IMR-90 (cell line): Measurements from ENCODE around the gene UBA52.
A peak's percentile ranks its signal among the peaks of the same experiment; 100 is the strongest.

Experiments used
- CEBPB ChIP-seq: IDR thresholded peaks from 2 replicates; pipeline ENCODE4 v1.6.1; 2012; ENCODE audit warnings: low read depth, low read length, improper control_type of control experiment
- CHD1 ChIP-seq: IDR thresholded peaks from 2 replicates; pipeline ENCODE4 v1.6.1; 2012; ENCODE audit warnings: low read depth, low read length, improper control_type of control experiment
- ELK1 ChIP-seq: fragments of 150-350 bp; IDR thresholded peaks from 2 replicates; pipeline ENCODE4 v1.6.1; 2016; ENCODE audit warnings: low read depth, mild to moderate bottlenecking, low read length, moderate library complexity, borderline replicate concordance
- FOS ChIP-seq: fragments of 150-350 bp; IDR thresholded peaks from 2 replicates; pipeline ENCODE4 v1.6.1; 2016; ENCODE audit warnings: low read depth, low read length
- MAZ ChIP-seq: IDR thresholded peaks from 2 replicates; pipeline ENCODE4 v1.6.1; 2012; ENCODE audit warnings: low read depth, mild to moderate bottlenecking, low read length, improper control_type of control experiment, moderate library complexity, borderline replicate concordance
- NFE2L2 ChIP-seq: fragments of 150-350 bp; IDR thresholded peaks from 2 replicates; pipeline ENCODE4 v1.6.1; 2016; ENCODE audit warnings: low read depth, mild to moderate bottlenecking, low read length
- POLR2A ChIP-seq: IDR thresholded peaks from 2 replicates; pipeline ENCODE4 v1.6.1; 2012; ENCODE audit warnings: mild to moderate bottlenecking, low read depth, low read length
- RAD21 ChIP-seq: IDR thresholded peaks from 2 replicates; pipeline ENCODE4 v1.6.1; 2012; ENCODE audit warnings: low read length, improper control_type of control experiment
- RCOR1 ChIP-seq: IDR thresholded peaks from 2 replicates; pipeline ENCODE4 v1.6.1; 2012; ENCODE audit warnings: mild to moderate bottlenecking, low read length, improper control_type of control experiment; ENCODE audit not compliant: insufficient replicate concordance
- RFX5 ChIP-seq: IDR thresholded peaks from 2 replicates; pipeline ENCODE4 v1.8.0; 2012; ENCODE audit warnings: low read depth, mild to moderate bottlenecking, low read length, moderate library complexity
- SMC3 ChIP-seq: fragments of 150-350 bp; IDR thresholded peaks from 2 replicates; pipeline ENCODE4 v1.6.1; 2016; ENCODE audit warnings: low read depth, mild to moderate bottlenecking, antibody characterized with exemption, low read length, moderate library complexity
- USF2 ChIP-seq: fragments of 150-350 bp; IDR thresholded peaks from 2 replicates; pipeline ENCODE4 v1.6.1; 2017; ENCODE audit warnings: mild to moderate bottlenecking, antibody characterized with exemption, low read length, low read depth
- TF ChIP-seq, protein P1 (sequence below): conservative IDR thresholded peaks from 2 replicates; pipeline ENCODE4 v1.5.1; 2012; ENCODE audit warnings: mild to moderate bottlenecking, low read depth, low read length, improper control_type of control experiment

DNA sequence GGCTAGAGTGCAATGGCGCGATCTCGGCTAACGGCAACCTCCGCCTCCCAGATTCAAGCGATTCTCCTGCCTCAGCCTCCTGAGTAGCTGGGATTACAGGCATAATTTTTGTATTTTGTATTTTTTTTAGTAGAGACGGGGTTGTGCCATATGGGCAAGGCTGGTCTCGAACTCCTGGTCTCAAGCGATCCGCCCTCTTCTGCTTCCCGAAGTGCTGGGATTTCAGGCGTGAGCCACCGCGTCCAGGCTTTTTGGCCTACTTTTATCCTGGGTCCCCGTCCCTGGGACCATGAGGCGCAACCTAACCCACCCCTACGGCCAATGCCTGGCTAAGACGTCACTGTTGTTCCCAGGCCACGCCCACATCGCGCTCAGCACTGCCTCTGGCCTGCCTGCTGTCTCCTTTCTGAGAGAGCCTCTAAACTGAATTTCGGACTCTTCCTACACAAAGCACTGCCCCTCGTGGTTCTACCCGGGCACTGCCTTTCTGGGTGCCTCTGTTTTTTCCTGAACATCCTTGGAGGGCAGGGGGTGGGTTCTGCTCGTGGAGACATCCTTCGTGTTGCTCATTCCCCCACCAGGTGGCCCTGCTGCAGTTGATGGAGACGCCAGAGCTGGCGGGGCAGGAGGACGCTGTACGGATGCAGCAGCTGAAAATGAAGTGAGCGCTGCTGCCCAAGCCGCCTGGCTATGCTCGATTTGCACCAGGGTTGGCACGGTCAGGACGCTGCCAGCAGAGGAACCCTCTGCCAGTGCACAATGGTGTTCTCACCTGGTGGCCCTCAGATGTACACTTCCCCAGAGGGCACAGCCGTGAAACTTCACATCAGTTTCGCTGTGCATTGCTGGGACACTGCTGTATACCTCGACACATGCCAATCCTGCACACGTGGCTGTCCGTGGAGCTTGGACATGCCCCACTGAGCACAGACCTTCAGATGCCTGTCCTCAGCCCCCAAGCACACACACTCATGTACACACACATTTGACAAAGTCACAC is 18.9 kb downstream of the UBA52 start:
- TF ChIP-seq CHD1 (no peak), ELK1 (no peak), POLR2A (no peak), USF2 (no peak), RFX5 (no peak), SMC3 (peak; percentile 37; the same call in 1 of the 2 replicates), RCOR1 (no peak), FOS (no peak), RAD21 (no peak), CEBPB (no peak), MAZ (no peak), NFE2L2 (no peak)
- TF ChIP-seq, protein P1, sequence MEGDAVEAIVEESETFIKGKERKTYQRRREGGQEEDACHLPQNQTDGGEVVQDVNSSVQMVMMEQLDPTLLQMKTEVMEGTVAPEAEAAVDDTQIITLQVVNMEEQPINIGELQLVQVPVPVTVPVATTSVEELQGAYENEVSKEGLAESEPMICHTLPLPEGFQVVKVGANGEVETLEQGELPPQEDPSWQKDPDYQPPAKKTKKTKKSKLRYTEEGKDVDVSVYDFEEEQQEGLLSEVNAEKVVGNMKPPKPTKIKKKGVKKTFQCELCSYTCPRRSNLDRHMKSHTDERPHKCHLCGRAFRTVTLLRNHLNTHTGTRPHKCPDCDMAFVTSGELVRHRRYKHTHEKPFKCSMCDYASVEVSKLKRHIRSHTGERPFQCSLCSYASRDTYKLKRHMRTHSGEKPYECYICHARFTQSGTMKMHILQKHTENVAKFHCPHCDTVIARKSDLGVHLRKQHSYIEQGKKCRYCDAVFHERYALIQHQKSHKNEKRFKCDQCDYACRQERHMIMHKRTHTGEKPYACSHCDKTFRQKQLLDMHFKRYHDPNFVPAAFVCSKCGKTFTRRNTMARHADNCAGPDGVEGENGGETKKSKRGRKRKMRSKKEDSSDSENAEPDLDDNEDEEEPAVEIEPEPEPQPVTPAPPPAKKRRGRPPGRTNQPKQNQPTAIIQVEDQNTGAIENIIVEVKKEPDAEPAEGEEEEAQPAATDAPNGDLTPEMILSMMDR = peak; percentile 33
